ENCODE data around the gene CUX1.

DNA sequence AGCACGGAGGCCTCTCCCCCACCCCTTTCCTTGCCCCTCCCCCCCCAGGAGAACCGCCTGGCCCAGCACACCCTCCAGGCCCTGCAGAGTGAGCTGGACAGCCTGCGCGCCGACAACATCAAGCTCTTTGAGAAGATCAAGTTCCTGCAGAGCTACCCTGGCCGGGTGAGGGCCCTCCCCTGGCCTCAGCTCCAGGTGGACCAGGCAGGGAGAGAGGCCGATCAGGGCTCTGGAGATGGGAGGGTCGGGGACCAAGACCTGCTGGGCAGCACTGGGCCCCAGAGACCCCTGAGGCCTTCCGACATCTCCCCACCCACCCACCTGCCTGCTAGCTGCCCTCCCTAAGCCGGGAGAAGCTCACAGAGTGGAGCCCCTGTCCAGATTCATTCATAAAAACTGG lies 460.5 kb downstream of the CUX1 start:
- TF ChIP-seq, protein P1, sequence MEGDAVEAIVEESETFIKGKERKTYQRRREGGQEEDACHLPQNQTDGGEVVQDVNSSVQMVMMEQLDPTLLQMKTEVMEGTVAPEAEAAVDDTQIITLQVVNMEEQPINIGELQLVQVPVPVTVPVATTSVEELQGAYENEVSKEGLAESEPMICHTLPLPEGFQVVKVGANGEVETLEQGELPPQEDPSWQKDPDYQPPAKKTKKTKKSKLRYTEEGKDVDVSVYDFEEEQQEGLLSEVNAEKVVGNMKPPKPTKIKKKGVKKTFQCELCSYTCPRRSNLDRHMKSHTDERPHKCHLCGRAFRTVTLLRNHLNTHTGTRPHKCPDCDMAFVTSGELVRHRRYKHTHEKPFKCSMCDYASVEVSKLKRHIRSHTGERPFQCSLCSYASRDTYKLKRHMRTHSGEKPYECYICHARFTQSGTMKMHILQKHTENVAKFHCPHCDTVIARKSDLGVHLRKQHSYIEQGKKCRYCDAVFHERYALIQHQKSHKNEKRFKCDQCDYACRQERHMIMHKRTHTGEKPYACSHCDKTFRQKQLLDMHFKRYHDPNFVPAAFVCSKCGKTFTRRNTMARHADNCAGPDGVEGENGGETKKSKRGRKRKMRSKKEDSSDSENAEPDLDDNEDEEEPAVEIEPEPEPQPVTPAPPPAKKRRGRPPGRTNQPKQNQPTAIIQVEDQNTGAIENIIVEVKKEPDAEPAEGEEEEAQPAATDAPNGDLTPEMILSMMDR (IDR thresholded peaks at IDR 0.05): no peak
- no peak for TF ChIP-seq EP300 (IDR thresholded peaks at IDR 0.05; ENCODE audit: low read depth)
- no peak for TF ChIP-seq POLR2A (IDR thresholded peaks at IDR 0.05)
